Cerebellar cortex (tissue), 1 donor: ENCODE results near the gene RRBP1.

Source experiments
- DNase-seq: peaks from one replicate; pipeline ENCODE4 v3.0.0-alpha.2; 2015; ENCODE audit warnings: low spot score

The RRBP1 gene

GRCh38 chr20:17648791-17649730 lies 33.0 kb downstream of the RRBP1 start:
- peak; percentile 52 for DNase-seq

- no peak for DNase-seq
Observed at GRCh38 chr20:17648315-17648646, 33.8 kb downstream of the RRBP1 start.

GRCh38 chr20:17647391-17648314 lies 34.4 kb downstream of the RRBP1 start:
- DNase-seq = no peak

- DNase-seq = no peak
Observed at GRCh38 chr20:17646961-17647301, 35.1 kb downstream of the RRBP1 start.

- DNase-seq = no peak
Observed at GRCh38 chr20:17646209-17646960, 35.7 kb downstream of the RRBP1 start.

- DNase-seq = no peak
Observed at GRCh38 chr20:17645546-17646208, 36.4 kb downstream of the RRBP1 start.

GRCh38 chr20:17645010-17645409 lies 37.0 kb downstream of the RRBP1 start:
- no peak for DNase-seq

- DNase-seq = no peak
Observed at GRCh38 chr20:17644451-17644850, 37.6 kb downstream of the RRBP1 start.

DNA sequence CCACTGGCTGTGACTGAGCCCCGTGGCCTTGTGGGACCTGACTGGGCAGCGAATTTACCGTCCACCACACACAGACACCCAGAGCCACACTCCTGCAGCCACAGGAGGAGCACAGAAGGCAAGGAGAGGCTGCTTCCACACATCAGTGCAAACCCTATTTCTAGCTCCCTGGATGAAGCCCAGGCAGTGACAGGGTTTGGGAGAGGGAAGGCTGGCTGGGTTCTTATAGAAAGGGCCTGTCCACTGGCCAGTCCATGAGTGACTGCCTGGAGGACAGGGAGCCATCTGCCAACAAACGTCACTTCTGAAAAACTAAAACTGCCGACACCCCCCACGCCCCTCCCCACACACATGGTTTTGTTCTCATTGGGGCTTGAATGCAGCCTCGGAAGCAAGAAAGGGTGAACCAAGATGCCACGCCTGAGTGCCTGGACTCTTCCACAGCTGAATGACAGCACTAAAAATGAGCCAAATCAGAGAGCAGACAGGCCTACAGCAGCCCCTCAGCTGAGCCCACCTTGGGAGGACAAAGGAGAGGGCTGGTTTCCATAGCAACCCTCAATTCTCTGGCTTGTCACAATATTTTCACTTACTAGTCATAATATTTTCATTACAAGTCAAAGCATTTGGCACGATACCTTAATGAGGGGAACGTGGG lies 38.4 kb downstream of the RRBP1 start:
- no peak for DNase-seq

GRCh38 chr20:17642404-17643269 lies 39.4 kb downstream of the RRBP1 start:
- DNase-seq = no peak

GRCh38 chr20:17641993-17642392 lies 40.0 kb downstream of the RRBP1 start:
- peak; percentile 24 for DNase-seq

GRCh38 chr20:17641520-17641964 lies 40.5 kb downstream of the RRBP1 start:
- peak; percentile 22 for DNase-seq

GRCh38 chr20:17640875-17641378 lies 41.1 kb downstream of the RRBP1 start:
- DNase-seq = no peak

GRCh38 chr20:17640146-17640874 lies 41.7 kb downstream of the RRBP1 start:
- no peak for DNase-seq

- no peak for DNase-seq
Observed at GRCh38 chr20:17638835-17639407, 43.1 kb downstream of the RRBP1 start.

GRCh38 chr20:17637985-17638640 lies 43.9 kb downstream of the RRBP1 start:
- no peak for DNase-seq

GRCh38 chr20:17637413-17637780 lies 44.6 kb downstream of the RRBP1 start:
- no peak for DNase-seq
